GM12864 (cell line): ENCODE measurements around the gene FFAR3.
"Not testable (repeated sequence)": the region's sequence is repeated elsewhere in the genome, so short reads cannot be mapped to it uniquely, and the experiment has no call there.

ENCODE experiments used
- DNase-seq: peaks from one replicate; pipeline ENCODE4 v3.0.0-alpha.2; 2011; ENCODE audit warnings: low read depth
- H3K4me3 ChIP-seq: 2 replicates; pipeline ENCODE4 v1.5.1; 2011; ENCODE audit warnings: mild to moderate bottlenecking, low read depth, low read length, control low read depth
- CTCF ChIP-seq: IDR thresholded peaks from 2 replicates; pipeline ENCODE4 v1.5.1; 2011; ENCODE audit warnings: low read depth, mild to moderate bottlenecking, moderate library complexity, low read length, control low read depth, inconsistent platforms; ENCODE audit errors: missing control alignments

FFAR3 gene

GRCh38 chr19:35363711-35364425 is 5.6 kb downstream of the FFAR3 start:
- no peak for TF ChIP-seq CTCF
- DNase-seq = no peak
- H3K4me3 ChIP-seq = no peak overlapping the region

GRCh38 chr19:35365303-35365702 is 7.0 kb downstream of the FFAR3 start:
- no peak for TF ChIP-seq CTCF
- no peak for DNase-seq
- H3K4me3 ChIP-seq = no peak overlapping the region

- DNase-seq = no peak
- no peak overlapping the region for H3K4me3 ChIP-seq
- no peak for TF ChIP-seq CTCF
These were observed 10.1 kb downstream of the FFAR3 start for GRCh38 chr19:35368378-35368777.

GRCh38 chr19:35369522-35369921 is 11.3 kb downstream of the FFAR3 start:
- no peak for TF ChIP-seq CTCF
- no peak for DNase-seq

GRCh38 chr19:35370722-35371121 is 12.5 kb downstream of the FFAR3 start, which contains the start of gene GPR42:
Gene GPR42 (plus strand): TSS chr19:35371068. CDS start chr19:35371360, 292 bp downstream.
- H3K4me3 ChIP-seq = no peak within 1 kb of the TSS
- TF ChIP-seq CTCF = no peak
- DNase-seq = no peak

More at GRCh38 chr19:35369522-35369921, 11.3 kb downstream of the FFAR3 start:
- H3K4me3 ChIP-seq = no peak overlapping the region

- TF ChIP-seq CTCF = no peak
These were observed 15.2 kb downstream of the FFAR3 start for GRCh38 chr19:35373492-35373891.

GRCh38 chr19:35374031-35374430 is 15.8 kb downstream of the FFAR3 start:
- H3K4me3 ChIP-seq, DNase-seq: not testable (repeated sequence)

More at GRCh38 chr19:35373492-35373891, 15.2 kb downstream of the FFAR3 start:
- H3K4me3 ChIP-seq = no peak overlapping the region
- no peak for DNase-seq
